H9 (cell line): Measurements from ENCODE around the gene PDZD7. TPM values are rescaled to one million over a fixed set of nuclear protein-coding genes. Genes with fewer than 3 reads are reported as not detected.
A peak's percentile ranks its signal among the peaks of the same experiment; 100 is the strongest.

ENCODE experiments used
- DNase-seq: peaks from one replicate; pipeline ENCODE4 v3.0.0-alpha.2; 2017
- H2AFZ ChIP-seq: one replicate; pipeline ENCODE4 v1.6.1; 2013; ENCODE audit warnings: mild to moderate bottlenecking, low read length, control low read depth, moderate library complexity
- H2AK5ac ChIP-seq: 2 replicates; pipeline ENCODE4 v1.6.1; 2013; ENCODE audit warnings: low read length, control low read depth, mixed read lengths; ENCODE audit not compliant: insufficient read length
- H2BK120ac ChIP-seq: one replicate; pipeline ENCODE4 v1.6.1; 2013; ENCODE audit warnings: low read depth, mild to moderate bottlenecking, low read length, control low read depth, inconsistent platforms; ENCODE audit not compliant: poor library complexity, severe bottlenecking
- H2BK12ac ChIP-seq: 2 replicates; pipeline ENCODE4 v1.6.1; 2013; ENCODE audit warnings: low read length, control low read depth, mixed read lengths, low read depth; ENCODE audit not compliant: insufficient read length
- H2BK15ac ChIP-seq: 2 replicates; pipeline ENCODE4 v1.6.1; 2013; ENCODE audit warnings: low read depth, low read length, control low read depth
- H2BK20ac ChIP-seq: one replicate; pipeline ENCODE4 v1.6.1; 2013; ENCODE audit warnings: low read depth, mild to moderate bottlenecking, low read length, control low read depth, inconsistent platforms; ENCODE audit not compliant: poor library complexity, severe bottlenecking
- H2BK5ac ChIP-seq: 2 replicates; pipeline ENCODE4 v1.6.1; 2013; ENCODE audit warnings: low read length, control low read depth, mixed read lengths; ENCODE audit not compliant: insufficient read length
- H3K14ac ChIP-seq: 2 replicates; pipeline ENCODE4 v1.6.1; 2013; ENCODE audit warnings: low read length, control low read depth; ENCODE audit not compliant: insufficient read depth
- H3K18ac ChIP-seq: 2 replicates; pipeline ENCODE4 v1.6.1; 2013; ENCODE audit warnings: low read depth, mild to moderate bottlenecking, mixed read lengths, low read length, control low read depth; ENCODE audit not compliant: insufficient read length
- H3K23ac ChIP-seq: 2 replicates; pipeline ENCODE4 v1.6.1; 2013; ENCODE audit warnings: low read length, control low read depth, mixed read lengths, low read depth; ENCODE audit not compliant: insufficient read length
- H3K23me2 ChIP-seq: 2 replicates; pipeline ENCODE4 v1.6.1; 2013; ENCODE audit warnings: low read depth, mild to moderate bottlenecking, mixed read lengths, low read length, control low read depth; ENCODE audit not compliant: insufficient read length, poor library complexity, severe bottlenecking
- H3K27ac ChIP-seq: 2 replicates; pipeline ENCODE4 v1.5.1; 2013; ENCODE audit warnings: low read length, control low read depth, mixed read lengths, low read depth; ENCODE audit not compliant: insufficient read length
- H3K27me3 ChIP-seq: 2 replicates; pipeline ENCODE4 v1.6.1; 2013; ENCODE audit warnings: low read length, control low read depth, inconsistent platforms; ENCODE audit not compliant: insufficient read depth
- H3K4ac ChIP-seq: 2 replicates; pipeline ENCODE4 v1.6.1; 2013; ENCODE audit warnings: low read depth, mild to moderate bottlenecking, control low read depth, inconsistent platforms, low read length, moderate library complexity
- H3K4me1 ChIP-seq: 2 replicates; pipeline ENCODE4 v1.6.1; 2013; ENCODE audit warnings: low read length, control low read depth, inconsistent platforms; ENCODE audit not compliant: insufficient read depth
- H3K4me2 ChIP-seq: 2 replicates; pipeline ENCODE4 v1.6.1; 2013; ENCODE audit warnings: low read length, control low read depth, mixed read lengths; ENCODE audit not compliant: insufficient read length, insufficient read depth
- H3K56ac ChIP-seq: 2 replicates; pipeline ENCODE4 v1.6.1; 2013; ENCODE audit warnings: low read depth, mild to moderate bottlenecking, mixed read lengths, low read length, control low read depth; ENCODE audit not compliant: insufficient read length
- H3K79me1 ChIP-seq: 2 replicates; pipeline ENCODE4 v1.6.1; 2013; ENCODE audit warnings: low read depth, mild to moderate bottlenecking, moderate library complexity, low read length, control low read depth, inconsistent platforms; ENCODE audit not compliant: insufficient read depth, poor library complexity, severe bottlenecking
- H3K79me2 ChIP-seq: 2 replicates; pipeline ENCODE4 v1.6.1; 2013; ENCODE audit warnings: low read length, control low read depth, inconsistent platforms; ENCODE audit not compliant: insufficient read depth
- H3K9ac ChIP-seq: 2 replicates; pipeline ENCODE4 v1.6.1; 2013; ENCODE audit warnings: low read length, control low read depth, mixed read lengths; ENCODE audit not compliant: insufficient read length; ENCODE audit errors: extremely low read depth
- H3K9me3 ChIP-seq: one replicate; pipeline ENCODE4 v1.6.1; 2013; ENCODE audit warnings: low read depth, low read length, inconsistent platforms; ENCODE audit not compliant: control insufficient read depth
- H3T11ph ChIP-seq: one replicate; pipeline ENCODE4 v1.6.1; 2013; ENCODE audit warnings: mild to moderate bottlenecking, low read length, control low read depth, inconsistent platforms
- H4K20me1 ChIP-seq: one replicate; pipeline ENCODE4 v1.6.1; 2013; ENCODE audit not compliant: control insufficient read depth, insufficient read length, insufficient read depth
- H4K5ac ChIP-seq: 2 replicates; pipeline ENCODE4 v1.6.1; 2013; ENCODE audit warnings: low read depth, mild to moderate bottlenecking, mixed read lengths, low read length, control low read depth; ENCODE audit not compliant: insufficient read length
- H4K8ac ChIP-seq: replicated peaks from 2 replicates; pipeline ENCODE4 v1.6.1; 2013; ENCODE audit warnings: low read length, control low read depth, mixed read lengths, low read depth; ENCODE audit not compliant: insufficient read length
- H4K91ac ChIP-seq: 2 replicates; pipeline ENCODE4 v1.6.1; 2013; ENCODE audit warnings: low read depth, mild to moderate bottlenecking, moderate library complexity, mixed read lengths, low read length, control low read depth; ENCODE audit not compliant: insufficient read length
- H3K27ac Mint-ChIP-seq, 3 experiments: 2 replicates in 2 of 3; 3 replicates in 1 of 3; pipeline ENCODE4 v1.8.0; 2020 to 2021; ENCODE audit warnings: mixed read lengths in 3 of 3, mild to moderate bottlenecking in 1 of 3, moderate library complexity in 1 of 3
- H3K27me3 Mint-ChIP-seq: 2 replicates; pipeline ENCODE4 v1.8.0; 2021; ENCODE audit warnings: low read depth, mild to moderate bottlenecking, moderate library complexity, mixed read lengths
- H3K36me3 Mint-ChIP-seq, 3 experiments: 2 replicates in 2 of 3; 3 replicates in 1 of 3; pipeline ENCODE4 v1.8.0; 2020 to 2021; ENCODE audit warnings: low read depth in 3 of 3, mixed read lengths in 3 of 3; ENCODE audit not compliant: insufficient read depth in 1 of 3
- H3K4me1 Mint-ChIP-seq, 2 experiments: 2 replicates each; pipeline ENCODE4 v1.8.0; 2020; ENCODE audit warnings: mixed read lengths in 2 of 2
- H3K4me3 Mint-ChIP-seq, 2 experiments: 2 replicates in 1 of 2; 3 replicates in 1 of 2; pipeline ENCODE4 v1.8.0; 2020 to 2021; ENCODE audit warnings: mild to moderate bottlenecking in 2 of 2, mixed read lengths in 2 of 2, moderate library complexity in 1 of 2
- H3K9me3 Mint-ChIP-seq, 2 experiments: 2 replicates in 1 of 2; 3 replicates in 1 of 2; pipeline ENCODE4 v1.8.0; 2020; ENCODE audit warnings: mild to moderate bottlenecking in 2 of 2, mixed read lengths in 2 of 2, moderate library complexity in 1 of 2
- CTCF ChIP-seq: fragments of 200-600 bp; sonication (generic); conservative IDR thresholded peaks from 3 replicates; pipeline ENCODE4 v1.8.0; 2021; ENCODE audit warnings: antibody characterized with exemption, mild to moderate bottlenecking
- WGBS: extraction: QIAGEN DNeasy Blood & Tissue Kit; methylation state at CpG from one replicate; pipeline ENCODE4 v1.1.7; 2013; ENCODE audit warnings: missing lambda C conversion rate, low lambda C conversion rate, mixed read lengths; ENCODE audit not compliant: insufficient read length; ENCODE audit errors: extremely low coverage; 5-methylcytosine and 5-hydroxymethylcytosine counted together
- total RNA-seq: library from RNA; stranded (reverse); gene quantifications from 2 replicates; pipeline ENCODE4 v1.2.1, GENCODE V29; 2021

Gene PDZD7
- total RNA-seq, 1 experiment from 2014 or later, result 2.0 TPM

- Histone ChIP-seq H3K9me3 (no peaks in the 10 kb centered on the region), H3K14ac (no peak overlapping the region), H4K20me1 (no peaks in the 10 kb centered on the region), H2BK12ac (no peak overlapping the region), H4K8ac (no peak overlapping the region), H2BK20ac (no peak overlapping the region), H3K4ac (no peak overlapping the region), H2BK120ac (no peak overlapping the region), H3K18ac (no peak overlapping the region), H4K91ac (no peak overlapping the region), H3K79me1 (no peaks in the 10 kb centered on the region), H3K79me2 (no peaks in the 10 kb centered on the region; the same call in 1 of the 2 replicates), H3K4me2 (no peak overlapping the region), H4K5ac (no peak overlapping the region), H2BK15ac (no peak overlapping the region), H3K4me1 (peaks cover 2% of the 10 kb centered on the region; the same call in 1 of the 2 replicates), H3K23me2 (peaks cover 33% of the 10 kb centered on the region), H3K27me3 (no peaks in the 10 kb centered on the region), H3T11ph (no peak overlapping the region), H2BK5ac (no peak overlapping the region), H3K56ac (no peak overlapping the region), H2AK5ac (no peak overlapping the region), H3K9ac (no peak overlapping the region), H3K23ac (no peak overlapping the region), H2AFZ (no peak overlapping the region), H3K27ac (no peak overlapping the region)
- Mint-ChIP-seq H3K27me3 (no peaks in the 10 kb centered on the region), H3K4me1 (peaks cover 17 to 23% of the 10 kb centered on the region in 2 experiments), H3K9me3 (no peaks in the 10 kb centered on the region; a peak in 2 of 5 replicates), H3K27ac (no peak overlapping the region; a peak in 1 of 7 replicates), H3K4me3 (peak overlapping the region in 1 of 2 experiments; percentile 92; a peak in 3 of 5 replicates), H3K36me3 (peaks cover 19 to 38% (median 35%) of the 10 kb centered on the region in 3 experiments; a peak in 6 of 7 replicates)
- TF ChIP-seq CTCF, result no peak
- DNase-seq, result no peak
- no CpG with 5 or more reads among the region's 5 CpGs for WGBS
These were observed 29.3 kb downstream of the PDZD7 start for GRCh38 chr10:101001659-101002035.
